Activated CD4-positive, alpha-beta T cell treated with anti-CD3 and anti-CD28 coated beads for 36 hours (primary cell): ENCODE results near the gene SZT2. TPM values are rescaled to one million over a fixed set of nuclear protein-coding genes. Genes with fewer than 3 reads are reported as not detected.
"Not testable (repeated sequence)": the region's sequence is repeated elsewhere in the genome, so short reads cannot be mapped to it uniquely, and the experiment has no call there.

Experiments
- ATAC-seq: fragments of 200-7000 bp; cut with Tn5 transposase; one replicate; pipeline ENCODE4 v1.10.0; 2021; ENCODE audit warnings: mild to moderate bottlenecking, moderate library complexity
- CTCF ChIA-PET: fragments of 350-600 bp; sonication (Branson Sonifier 250); formaldehyde crosslinking; loops from one replicate; lab custom pipeline; 2021; ENCODE audit warnings: antibody characterized with exemption; lab: Charles Lee
- POLR2A ChIA-PET: fragments of 350-600 bp; sonication (Branson Sonifier 250); formaldehyde crosslinking; loops from one replicate; lab custom pipeline; 2021; ENCODE audit warnings: antibody characterized with exemption, inconsistent platforms; lab: Charles Lee
- DNase-seq: peaks from one replicate; pipeline ENCODE4 v3.0.0-alpha.2; 2020
- H3K27ac Mint-ChIP-seq: one replicate; pipeline ENCODE4 v1.8.0; 2021; ENCODE audit warnings: mixed read lengths
- H3K27me3 Mint-ChIP-seq: one replicate; pipeline ENCODE4 v1.8.0; 2021; ENCODE audit warnings: mixed read lengths
- H3K36me3 Mint-ChIP-seq: one replicate; pipeline ENCODE4 v1.8.0; 2021; ENCODE audit warnings: low read depth, mixed read lengths
- H3K4me1 Mint-ChIP-seq: one replicate; pipeline ENCODE4 v1.8.0; 2021; ENCODE audit warnings: mixed read lengths
- H3K4me3 Mint-ChIP-seq: one replicate; pipeline ENCODE4 v1.8.0; 2021; ENCODE audit warnings: mild to moderate bottlenecking, moderate library complexity, mixed read lengths
- H3K9me3 Mint-ChIP-seq: one replicate; pipeline ENCODE4 v1.8.0; 2021; ENCODE audit warnings: low read depth, mixed read lengths
- intact Hi-C, 2 experiments: fragments of 100-400 bp; cut with DNase I in 1 of 2; cut with micrococcal nuclease in 1 of 2; formaldehyde crosslinking; loops; one replicate each; pipeline versions ENCODE4 v1.14.2 to v1.15.1; 2022 to 2024; cut with DNase I, micrococcal nuclease
- total RNA-seq, 2 experiments: library from RNA; stranded (reverse); gene quantifications; one replicate each; pipeline ENCODE4 v1.2.3, GENCODE V29; 2021

The SZT2 gene
- total RNA-seq, 2 experiments from 2014 or later, result 33.6 to 36.3 TPM

- ChIA-PET CTCF (no interaction called here), POLR2A (no interaction called here)
- H3K4me3 Mint-ChIP-seq, result no peak overlapping the region
- intact Hi-C loops, result no loop called here
- no peaks in the 10 kb centered on the region for H3K4me1 Mint-ChIP-seq
- DNase-seq (no peak), ATAC-seq (no peak)
- no peak overlapping the region for H3K27ac Mint-ChIP-seq
- no peaks in the 10 kb centered on the region for H3K9me3 Mint-ChIP-seq
- H3K36me3 Mint-ChIP-seq, result peaks cover 25% of the 10 kb centered on the region
- H3K27me3 Mint-ChIP-seq, result no peaks in the 10 kb centered on the region
These were observed 20.9 kb downstream of the SZT2 start for GRCh38 chr1:43410571-43410970.

GRCh38 chr1:43413426-43413825, 23.7 kb downstream of the SZT2 start:
- H3K27ac Mint-ChIP-seq, H3K27me3 Mint-ChIP-seq, H3K4me3 Mint-ChIP-seq, DNase-seq, ATAC-seq, intact Hi-C loops, H3K9me3 Mint-ChIP-seq, H3K4me1 Mint-ChIP-seq: not testable (repeated sequence)
- ChIA-PET POLR2A (interaction anchor here (0.6 kb wide), 1 partner anchor 423 kb away, joined by 3 read pairs; no protein-coding TSS in a partner anchor), CTCF (interaction anchor here (0.7 to 3.3 kb wide), 6 partner anchors 22 to 365 kb away, joined by 3 to 60 read pairs (median 9); no protein-coding TSS in a partner anchor)
- H3K36me3 Mint-ChIP-seq, result peaks cover 13% of the 10 kb centered on the region

- peaks cover 4% of the 10 kb centered on the region for H3K36me3 Mint-ChIP-seq
- ChIA-PET CTCF (interaction anchor here (0.5 to 3.3 kb wide), 25 partner anchors 8 to 501 kb away, joined by 3 to 60 read pairs (median 4); partner anchors contain the start of genes CDC20, CFAP57, EBNA1BP2 and MED8), POLR2A (interaction anchor here (1.0 kb wide), 1 partner anchor 188 kb away, joined by 3 read pairs; no protein-coding TSS in a partner anchor)
- no peaks in the 10 kb centered on the region for H3K9me3 Mint-ChIP-seq
- no peak overlapping the region for H3K4me3 Mint-ChIP-seq
- H3K27me3 Mint-ChIP-seq, result no peaks in the 10 kb centered on the region
- ATAC-seq, result peak; percentile 93
- intact Hi-C loops, result loop anchor here (1.0 kb wide), 2 partner anchors 176 to 187 kb away; no protein-coding TSS in a partner anchor
- DNase-seq, result peak; percentile 73
- H3K27ac Mint-ChIP-seq, result no peak overlapping the region
- no peaks in the 10 kb centered on the region for H3K4me1 Mint-ChIP-seq
These were observed 25.0 kb downstream of the SZT2 start for GRCh38 chr1:43414634-43415223.

GRCh38 chr1:43415901-43416300, 26.2 kb downstream of the SZT2 start:
- ATAC-seq (no peak), DNase-seq (no peak)
- H3K4me1 Mint-ChIP-seq, result no peaks in the 10 kb centered on the region
- H3K9me3 Mint-ChIP-seq, result no peaks in the 10 kb centered on the region
- ChIA-PET POLR2A (no interaction called here), CTCF (interaction anchor here (3.3 kb wide), 1 partner anchor 188 kb away, joined by 60 read pairs; no protein-coding TSS in a partner anchor)
- intact Hi-C loops, result no loop called here
- H3K27me3 Mint-ChIP-seq, result no peaks in the 10 kb centered on the region
- H3K36me3 Mint-ChIP-seq, result no peaks in the 10 kb centered on the region
- no peak overlapping the region for H3K4me3 Mint-ChIP-seq
- H3K27ac Mint-ChIP-seq, result no peak overlapping the region

GRCh38 chr1:43418858-43419257, 29.2 kb downstream of the SZT2 start:
- Mint-ChIP-seq H3K27me3 (no peaks in the 10 kb centered on the region), H3K9me3 (no peaks in the 10 kb centered on the region), H3K36me3 (no peaks in the 10 kb centered on the region), H3K27ac (no peak overlapping the region), H3K4me3 (no peak overlapping the region), H3K4me1 (no peaks in the 10 kb centered on the region)
- DNase-seq (no peak), ATAC-seq (no peak)
- intact Hi-C loops, result no loop called here
- CTCF ChIA-PET, result no interaction called here
- POLR2A ChIA-PET, result no interaction called here

- Mint-ChIP-seq H3K9me3 (no peaks in the 10 kb centered on the region), H3K4me1 (no peaks in the 10 kb centered on the region), H3K36me3 (no peaks in the 10 kb centered on the region), H3K27me3 (no peaks in the 10 kb centered on the region), H3K27ac (peak overlapping the region; percentile 7), H3K4me3 (no peak overlapping the region)
- intact Hi-C loops, result no loop called here
- ChIA-PET CTCF (no interaction called here), POLR2A (no interaction called here)
- ATAC-seq (no peak), DNase-seq (no peak)
These were observed 30.1 kb downstream of the SZT2 start for GRCh38 chr1:43419627-43420425.

GRCh38 chr1:43420874-43421273, 31.2 kb downstream of the SZT2 start:
- ATAC-seq, result no peak
- CTCF ChIA-PET, result interaction anchor here (1.5 kb wide), 1 partner anchor 194 kb away, joined by 5 read pairs; no protein-coding TSS in a partner anchor
- no peaks in the 10 kb centered on the region for H3K4me1 Mint-ChIP-seq

GRCh38 chr1:43421396-43421795, 31.7 kb downstream of the SZT2 start:
- Mint-ChIP-seq H3K36me3 (peaks cover 2% of the 10 kb centered on the region), H3K4me3 (no peak overlapping the region), H3K27ac (no peak overlapping the region), H3K9me3 (no peaks in the 10 kb centered on the region), H3K4me1 (no peaks in the 10 kb centered on the region), H3K27me3 (no peaks in the 10 kb centered on the region)
- no peak for DNase-seq
- no peak for ATAC-seq
- CTCF ChIA-PET, result interaction anchor here (1.5 kb wide), 1 partner anchor 194 kb away, joined by 5 read pairs; no protein-coding TSS in a partner anchor
- intact Hi-C loops, result no loop called here
- POLR2A ChIA-PET, result no interaction called here

More at GRCh38 chr1:43420874-43421273, 31.2 kb downstream of the SZT2 start:
- H3K36me3 Mint-ChIP-seq, result peaks cover 2% of the 10 kb centered on the region
- no peaks in the 10 kb centered on the region for H3K27me3 Mint-ChIP-seq
- no peaks in the 10 kb centered on the region for H3K9me3 Mint-ChIP-seq
- H3K27ac Mint-ChIP-seq, result no peak overlapping the region
- POLR2A ChIA-PET, result no interaction called here
- intact Hi-C loops, result no loop called here
- H3K4me3 Mint-ChIP-seq, result no peak overlapping the region
- DNase-seq, result no peak

- no peaks in the 10 kb centered on the region for H3K4me1 Mint-ChIP-seq
- H3K36me3 Mint-ChIP-seq, result peaks cover 4% of the 10 kb centered on the region
- POLR2A ChIA-PET, result no interaction called here
- ATAC-seq (no peak), DNase-seq (no peak)
- intact Hi-C loops, result no loop called here
- H3K4me3 Mint-ChIP-seq, result no peak overlapping the region
- H3K27ac Mint-ChIP-seq, result no peak overlapping the region
- H3K27me3 Mint-ChIP-seq, result no peaks in the 10 kb centered on the region
- H3K9me3 Mint-ChIP-seq, result no peaks in the 10 kb centered on the region
- CTCF ChIA-PET, result interaction anchor here (0.8 to 1.5 kb wide), 3 partner anchors 8 to 195 kb away, joined by 3 to 5 read pairs (median 3); no protein-coding TSS in a partner anchor
These were observed 32.5 kb downstream of the SZT2 start for GRCh38 chr1:43421976-43422750.

GRCh38 chr1:43422995-43423671, 33.4 kb downstream of the SZT2 start:
- ChIA-PET POLR2A (no interaction called here), CTCF (interaction anchor here (0.8 to 1.0 kb wide), 2 partner anchors 9 to 33 kb away, joined by 3 read pairs; no protein-coding TSS in a partner anchor)
- Mint-ChIP-seq H3K27me3 (no peaks in the 10 kb centered on the region), H3K27ac (no peak overlapping the region), H3K9me3 (no peaks in the 10 kb centered on the region), H3K4me1 (no peaks in the 10 kb centered on the region), H3K4me3 (no peak overlapping the region), H3K36me3 (peaks cover 4% of the 10 kb centered on the region)
- intact Hi-C loops, result no loop called here
- ATAC-seq (peak; percentile 13), DNase-seq (no peak)
